Measurements from ENCODE around the gene ITLN2. TPM values are rescaled to one million over a fixed set of nuclear protein-coding genes. Genes with fewer than 3 reads are reported as not detected.
"Not testable (repeated sequence)": the region's sequence is repeated elsewhere in the genome, so short reads cannot be mapped to it uniquely, and the experiment has no call there.

ITLN2 gene
- total RNA-seq, 1 experiment from 2014 or later = 2.4 TPM

DNA sequence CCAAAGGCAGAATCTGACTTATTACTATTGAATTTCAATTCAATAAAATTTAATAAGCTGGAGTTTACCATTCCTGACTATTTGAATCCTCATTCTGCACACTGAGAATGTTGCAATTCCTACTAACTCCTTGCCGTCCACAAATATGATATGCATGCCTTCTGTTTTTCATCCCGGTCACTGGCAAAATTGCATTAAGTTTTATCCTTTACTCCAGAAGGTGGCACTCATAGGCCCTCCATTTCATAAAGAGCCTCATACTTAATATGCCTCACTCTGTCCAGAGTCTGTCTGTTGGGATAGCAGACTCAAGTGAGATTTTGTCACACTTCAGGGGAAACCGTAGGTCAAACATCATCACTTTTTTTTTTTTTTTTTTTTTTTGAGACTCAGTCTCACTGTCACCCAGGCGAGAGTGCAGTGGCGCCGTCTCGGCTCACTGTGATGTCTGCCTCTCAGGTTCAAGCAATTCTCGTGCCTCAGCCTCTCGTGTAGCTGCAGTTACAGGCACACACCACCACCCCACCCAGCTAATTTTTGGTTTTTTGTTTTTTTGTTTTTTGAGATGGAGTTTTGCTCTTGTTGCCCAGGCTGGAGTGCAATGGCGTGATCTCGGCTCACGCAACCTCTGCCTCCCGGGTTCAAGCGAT, 39.1 kb upstream of the ITLN2 start:
- Histone ChIP-seq H3K27me3 (ENCODE audit: insufficient read depth, low read length) (no peaks in the 10 kb centered on the region), H3K14ac (ENCODE audit: insufficient read depth, low read length) (no peak overlapping the region), H3T11ph (ENCODE audit: low read length) (no peak overlapping the region), H4K91ac (ENCODE audit: insufficient read length, low read depth, low read length) (no peak overlapping the region), H4K20me1 (ENCODE audit: control insufficient read depth, insufficient read depth, insufficient read length) (peaks cover 3% of the 10 kb centered on the region), H3K9me3 (ENCODE audit: control insufficient read depth, low read depth, low read length) (no peaks in the 10 kb centered on the region), H2BK15ac (ENCODE audit: low read depth, low read length) (no peak overlapping the region), H2AFZ (ENCODE audit: low read length) (no peak overlapping the region), H2AK5ac (ENCODE audit: insufficient read length, low read length) (no peak overlapping the region), H3K23ac (ENCODE audit: insufficient read length, low read depth, low read length) (no peak overlapping the region), H3K4me2 (ENCODE audit: insufficient read depth, insufficient read length, low read length) (no peak overlapping the region), H3K23me2 (ENCODE audit: insufficient read length, low read depth, low read length, poor library complexity, severe bottlenecking) (no peaks in the 10 kb centered on the region), H3K4ac (ENCODE audit: low read depth, low read length) (no peak overlapping the region), H3K4me1 (ENCODE audit: insufficient read depth, low read length) (no peaks in the 10 kb centered on the region; the same call in 1 of the 2 replicates), H3K9ac (ENCODE audit: extremely low read depth, insufficient read length, low read length) (no peak overlapping the region), H3K27ac (ENCODE audit: insufficient read length, low read depth, low read length) (no peak overlapping the region), H4K5ac (ENCODE audit: insufficient read length, low read depth, low read length) (no peak overlapping the region), H3K56ac (ENCODE audit: insufficient read length, low read depth, low read length) (no peak overlapping the region), H2BK5ac (ENCODE audit: insufficient read length, low read length) (no peak overlapping the region), H3K79me1 (ENCODE audit: insufficient read depth, low read depth, low read length, poor library complexity, severe bottlenecking) (no peaks in the 10 kb centered on the region), H3K79me2 (ENCODE audit: insufficient read depth, low read length) (no peaks in the 10 kb centered on the region), H2BK120ac (ENCODE audit: low read depth, low read length, poor library complexity, severe bottlenecking) (no peak overlapping the region), H3K18ac (ENCODE audit: insufficient read length, low read depth, low read length) (no peak overlapping the region), H2BK20ac (ENCODE audit: low read depth, low read length, poor library complexity, severe bottlenecking) (no peak overlapping the region), H2BK12ac (ENCODE audit: insufficient read length, low read depth, low read length) (no peak overlapping the region), H4K8ac (replicated peaks; ENCODE audit: insufficient read length, low read depth, low read length) (no peak overlapping the region)
- Mint-ChIP-seq H3K9me3 (no peaks in the 10 kb centered on the region), H3K4me3 (no peak overlapping the region), H3K27me3 (ENCODE audit: low read depth) (no peaks in the 10 kb centered on the region), H3K27ac (no peak overlapping the region), H3K4me1 (peaks cover 9 to 18% of the 10 kb centered on the region in 2 experiments), H3K36me3 (ENCODE audit: insufficient read depth in 1 of 3, low read depth in 3 of 3) (peaks cover 13 to 41% (median 36%) of the 10 kb centered on the region in 3 experiments; a peak in 6 of 7 replicates)
- no CpG with 5 or more reads among the region's 14 CpGs for WGBS (ENCODE audit: extremely low coverage, insufficient read length, low lambda C conversion rate)
- no peak for DNase-seq
- TF ChIP-seq, protein P1, sequence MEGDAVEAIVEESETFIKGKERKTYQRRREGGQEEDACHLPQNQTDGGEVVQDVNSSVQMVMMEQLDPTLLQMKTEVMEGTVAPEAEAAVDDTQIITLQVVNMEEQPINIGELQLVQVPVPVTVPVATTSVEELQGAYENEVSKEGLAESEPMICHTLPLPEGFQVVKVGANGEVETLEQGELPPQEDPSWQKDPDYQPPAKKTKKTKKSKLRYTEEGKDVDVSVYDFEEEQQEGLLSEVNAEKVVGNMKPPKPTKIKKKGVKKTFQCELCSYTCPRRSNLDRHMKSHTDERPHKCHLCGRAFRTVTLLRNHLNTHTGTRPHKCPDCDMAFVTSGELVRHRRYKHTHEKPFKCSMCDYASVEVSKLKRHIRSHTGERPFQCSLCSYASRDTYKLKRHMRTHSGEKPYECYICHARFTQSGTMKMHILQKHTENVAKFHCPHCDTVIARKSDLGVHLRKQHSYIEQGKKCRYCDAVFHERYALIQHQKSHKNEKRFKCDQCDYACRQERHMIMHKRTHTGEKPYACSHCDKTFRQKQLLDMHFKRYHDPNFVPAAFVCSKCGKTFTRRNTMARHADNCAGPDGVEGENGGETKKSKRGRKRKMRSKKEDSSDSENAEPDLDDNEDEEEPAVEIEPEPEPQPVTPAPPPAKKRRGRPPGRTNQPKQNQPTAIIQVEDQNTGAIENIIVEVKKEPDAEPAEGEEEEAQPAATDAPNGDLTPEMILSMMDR (conservative IDR thresholded peaks at IDR 0.05) = no peak; the same call in 2 of the 3 replicates

DNA sequence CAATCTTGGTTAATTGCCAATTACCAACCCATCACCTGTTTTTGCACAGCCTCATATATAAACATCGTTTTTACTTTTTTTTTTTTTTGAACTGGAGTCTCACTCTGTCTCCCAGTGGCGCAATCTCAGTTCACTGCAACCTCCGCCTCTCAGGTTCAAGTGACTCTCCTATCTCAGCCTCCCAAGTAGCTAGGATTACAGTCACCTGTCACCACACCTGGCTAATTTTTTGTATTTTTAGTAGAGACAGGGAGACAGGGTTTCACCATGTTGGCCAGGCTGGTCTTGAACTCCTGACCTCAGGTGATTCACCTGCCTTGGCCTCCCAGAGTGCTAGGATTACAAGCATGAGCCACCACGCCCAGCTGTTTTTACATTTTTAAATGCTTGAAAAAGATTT, 37.4 kb upstream of the ITLN2 start:
- not testable (repeated sequence) for H3K4me3 Mint-ChIP-seq; H3K27me3 ChIP-seq (ENCODE audit: insufficient read depth, low read length); DNase-seq; H3K4me1 ChIP-seq (ENCODE audit: insufficient read depth, low read length); H2BK15ac ChIP-seq (ENCODE audit: low read depth, low read length); H3K14ac ChIP-seq (ENCODE audit: insufficient read depth, low read length); H3K9me3 ChIP-seq (ENCODE audit: control insufficient read depth, low read depth, low read length); H2BK12ac ChIP-seq (ENCODE audit: insufficient read length, low read depth, low read length); H2BK120ac ChIP-seq (ENCODE audit: low read depth, low read length, poor library complexity, severe bottlenecking); H3T11ph ChIP-seq (ENCODE audit: low read length); H3K27ac ChIP-seq (ENCODE audit: insufficient read length, low read depth, low read length); H3K27me3 Mint-ChIP-seq (ENCODE audit: low read depth); H2AK5ac ChIP-seq (ENCODE audit: insufficient read length, low read length); H4K5ac ChIP-seq (ENCODE audit: insufficient read length, low read depth, low read length); H4K8ac ChIP-seq (replicated peaks; ENCODE audit: insufficient read length, low read depth, low read length); H2BK20ac ChIP-seq (ENCODE audit: low read depth, low read length, poor library complexity, severe bottlenecking); H3K4ac ChIP-seq (ENCODE audit: low read depth, low read length); H4K91ac ChIP-seq (ENCODE audit: insufficient read length, low read depth, low read length); H4K20me1 ChIP-seq (ENCODE audit: control insufficient read depth, insufficient read depth, insufficient read length); H3K23me2 ChIP-seq (ENCODE audit: insufficient read length, low read depth, low read length, poor library complexity, severe bottlenecking); H3K79me2 ChIP-seq (ENCODE audit: insufficient read depth, low read length); H3K27ac Mint-ChIP-seq; H3K56ac ChIP-seq (ENCODE audit: insufficient read length, low read depth, low read length); H3K9ac ChIP-seq (ENCODE audit: extremely low read depth, insufficient read length, low read length); H3K79me1 ChIP-seq (ENCODE audit: insufficient read depth, low read depth, low read length, poor library complexity, severe bottlenecking); H3K18ac ChIP-seq (ENCODE audit: insufficient read length, low read depth, low read length); H3K4me2 ChIP-seq (ENCODE audit: insufficient read depth, insufficient read length, low read length); H3K9me3 Mint-ChIP-seq; H2AFZ ChIP-seq (ENCODE audit: low read length); H3K23ac ChIP-seq (ENCODE audit: insufficient read length, low read depth, low read length); H2BK5ac ChIP-seq (ENCODE audit: insufficient read length, low read length)
- H3K4me1 Mint-ChIP-seq = peaks cover 23 to 30% of the 10 kb centered on the region in 2 experiments
- peaks cover 4 to 26% (median 23%) of the 10 kb centered on the region in 3 experiments; a peak in 6 of 7 replicates for H3K36me3 Mint-ChIP-seq (ENCODE audit: insufficient read depth in 1 of 3, low read depth in 3 of 3)
- WGBS (ENCODE audit: extremely low coverage, insufficient read length, low lambda C conversion rate) = no CpG with 5 or more reads among the region's 4 CpGs
